H1 (cell line): ENCODE results near the gene CNTN5. TPM values are rescaled to one million over a fixed set of nuclear protein-coding genes. Genes with fewer than 3 reads are reported as not detected.

ENCODE experiments used
- polyA plus RNA-seq, 7 experiments: library from polyadenylated mRNA; depleted of rRNA in 3 of 7; stranded (reverse) in 5 of 7; unstranded in 2 of 7; fragments of >200 nt in 5 of 7; fragments of 200-250 nt in 2 of 7; gene quantifications; 1 replicate in 5 of 7; 2 replicates in 1 of 7; 4 replicates in 1 of 7; pipeline versions ENCODE4 v1.2.1 to v1.2.3, GENCODE V29; 2011 to 2013; ENCODE audit warnings: missing spikeins in 2 of 7, mixed read lengths in 2 of 7
- total RNA-seq: library from RNA; stranded (reverse); fragmentation: NEBNext Ultra II Directional; extraction: Animal tissue kit (Norgen Biotek cat#: 25700); gene quantifications from 2 replicates; pipeline ENCODE4 v1.2.1, GENCODE V29; 2021
- TF ChIP-seq, protein P1 (sequence below): IDR thresholded peaks from 2 replicates; pipeline ENCODE4 v1.6.1; 2012; ENCODE audit warnings: inconsistent platforms

CNTN5 gene
- total and polyA plus RNA-seq, 2 of the 8 experiments (the other 6 are each of a cell fraction or from before 2014, with no cell fraction given) = not detected

DNA sequence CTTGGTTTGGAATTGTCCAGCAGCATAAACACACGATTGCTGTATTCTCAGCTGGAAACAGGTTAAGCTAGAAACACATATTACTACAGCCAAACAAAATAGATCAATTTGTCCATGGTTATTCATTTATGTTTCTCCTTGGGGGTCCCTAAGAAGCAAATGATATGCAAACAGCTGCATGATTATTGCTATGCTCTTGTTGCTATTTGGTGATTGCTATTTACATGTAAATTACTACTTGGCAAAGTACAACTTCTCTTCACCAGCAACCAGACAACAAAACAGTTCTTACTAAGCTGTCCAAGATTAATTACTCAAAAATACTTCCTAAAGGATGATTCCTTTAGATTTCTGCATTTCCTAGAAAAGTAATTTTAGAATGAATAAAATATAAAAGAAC lies 1098.4 kb downstream of the CNTN5 start (continued):
- TF ChIP-seq, protein P1, sequence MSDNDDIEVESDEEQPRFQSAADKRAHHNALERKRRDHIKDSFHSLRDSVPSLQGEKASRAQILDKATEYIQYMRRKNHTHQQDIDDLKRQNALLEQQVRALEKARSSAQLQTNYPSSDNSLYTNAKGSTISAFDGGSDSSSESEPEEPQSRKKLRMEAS = no peak
